Superior temporal gyrus (tissue), 1 donor: Measurements from ENCODE around the gene GOLGA5.
"Not testable (repeated sequence)": the region's sequence is repeated elsewhere in the genome, so short reads cannot be mapped to it uniquely, and the experiment has no call there.

Experiments
- DNase-seq: peaks from one replicate; pipeline ENCODE4 v3.0.0-alpha.2; 2016; ENCODE audit errors: extremely low spot score

GOLGA5 gene, protein sequence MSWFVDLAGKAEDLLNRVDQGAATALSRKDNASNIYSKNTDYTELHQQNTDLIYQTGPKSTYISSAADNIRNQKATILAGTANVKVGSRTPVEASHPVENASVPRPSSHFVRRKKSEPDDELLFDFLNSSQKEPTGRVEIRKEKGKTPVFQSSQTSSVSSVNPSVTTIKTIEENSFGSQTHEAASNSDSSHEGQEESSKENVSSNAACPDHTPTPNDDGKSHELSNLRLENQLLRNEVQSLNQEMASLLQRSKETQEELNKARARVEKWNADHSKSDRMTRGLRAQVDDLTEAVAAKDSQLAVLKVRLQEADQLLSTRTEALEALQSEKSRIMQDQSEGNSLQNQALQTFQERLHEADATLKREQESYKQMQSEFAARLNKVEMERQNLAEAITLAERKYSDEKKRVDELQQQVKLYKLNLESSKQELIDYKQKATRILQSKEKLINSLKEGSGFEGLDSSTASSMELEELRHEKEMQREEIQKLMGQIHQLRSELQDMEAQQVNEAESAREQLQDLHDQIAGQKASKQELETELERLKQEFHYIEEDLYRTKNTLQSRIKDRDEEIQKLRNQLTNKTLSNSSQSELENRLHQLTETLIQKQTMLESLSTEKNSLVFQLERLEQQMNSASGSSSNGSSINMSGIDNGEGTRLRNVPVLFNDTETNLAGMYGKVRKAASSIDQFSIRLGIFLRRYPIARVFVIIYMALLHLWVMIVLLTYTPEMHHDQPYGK

DNA sequence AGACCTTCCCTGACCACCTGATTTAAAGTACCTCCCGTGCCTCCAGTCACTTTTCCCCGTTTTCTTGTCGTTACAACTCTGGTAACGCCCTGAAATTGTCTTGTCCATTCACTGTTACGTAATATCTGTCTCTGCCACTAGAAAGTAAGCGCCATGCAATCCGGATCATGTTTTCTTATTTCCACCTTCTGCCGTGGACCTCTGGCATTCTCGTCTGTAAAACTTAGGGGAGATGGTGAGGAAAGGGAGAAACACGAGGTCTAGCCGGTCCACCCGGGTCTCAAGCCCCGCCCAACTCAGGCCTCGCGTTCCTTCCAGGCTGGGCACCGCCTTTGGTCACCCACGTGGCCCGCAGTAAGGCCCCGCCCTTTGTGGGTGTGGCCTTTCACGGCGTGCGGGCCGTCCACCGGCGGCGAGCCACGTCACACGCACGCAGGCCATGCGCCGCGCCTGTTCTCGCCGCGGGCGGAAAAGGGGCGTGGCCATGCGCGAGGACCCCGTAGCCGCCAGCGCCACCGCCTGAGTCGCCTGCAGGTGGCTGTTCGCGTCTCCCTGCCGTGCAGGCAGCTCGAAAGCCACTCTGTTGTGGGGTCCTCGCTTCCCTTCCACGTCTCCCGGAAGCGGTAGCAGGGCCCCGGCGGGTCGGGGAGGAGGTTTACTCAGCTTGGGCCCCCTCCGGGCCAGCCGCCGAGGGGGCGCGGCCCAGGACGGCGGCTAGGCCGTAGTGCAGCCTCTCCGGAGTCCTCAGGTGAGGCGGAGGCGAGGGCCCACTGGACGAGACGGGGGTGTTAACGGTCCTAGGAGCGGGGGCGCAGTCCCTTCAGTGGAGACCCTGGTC lies at the start of gene GOLGA5:
GOLGA5 (plus strand) TSS at position 597 of the 838 bp plus-strand sequence. CDS start 3,133 bp downstream, outside the sequence.
- peak; percentile 97 for DNase-seq

DNA sequence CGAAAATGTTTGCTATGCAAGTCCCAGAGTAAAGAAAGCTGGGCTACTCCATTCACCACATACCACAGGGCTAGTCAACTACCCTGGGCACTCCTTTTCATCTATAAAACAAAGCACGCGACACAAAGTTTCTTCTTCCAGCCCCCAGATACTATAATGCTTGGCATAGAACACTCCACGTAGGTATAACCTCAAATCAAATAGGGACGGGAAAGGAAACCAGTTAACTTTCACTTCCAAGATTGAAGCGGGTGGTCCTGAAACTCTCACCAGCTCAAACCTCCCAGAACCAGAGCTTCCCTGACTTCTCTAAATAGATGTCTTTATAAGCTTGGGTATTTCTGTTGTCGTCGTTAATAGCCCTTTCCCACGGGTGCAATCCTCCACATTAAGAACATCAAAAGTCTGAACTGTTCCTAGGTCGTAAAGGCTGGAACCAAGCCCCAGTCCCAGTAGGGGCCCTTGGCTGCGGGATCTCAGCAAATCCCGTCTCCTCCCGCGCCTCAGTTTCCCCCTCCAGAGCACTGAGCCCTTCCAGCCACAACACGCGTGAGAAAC lies 46.3 kb upstream of the GOLGA5 start:
- peak; percentile 45 for DNase-seq

DNA sequence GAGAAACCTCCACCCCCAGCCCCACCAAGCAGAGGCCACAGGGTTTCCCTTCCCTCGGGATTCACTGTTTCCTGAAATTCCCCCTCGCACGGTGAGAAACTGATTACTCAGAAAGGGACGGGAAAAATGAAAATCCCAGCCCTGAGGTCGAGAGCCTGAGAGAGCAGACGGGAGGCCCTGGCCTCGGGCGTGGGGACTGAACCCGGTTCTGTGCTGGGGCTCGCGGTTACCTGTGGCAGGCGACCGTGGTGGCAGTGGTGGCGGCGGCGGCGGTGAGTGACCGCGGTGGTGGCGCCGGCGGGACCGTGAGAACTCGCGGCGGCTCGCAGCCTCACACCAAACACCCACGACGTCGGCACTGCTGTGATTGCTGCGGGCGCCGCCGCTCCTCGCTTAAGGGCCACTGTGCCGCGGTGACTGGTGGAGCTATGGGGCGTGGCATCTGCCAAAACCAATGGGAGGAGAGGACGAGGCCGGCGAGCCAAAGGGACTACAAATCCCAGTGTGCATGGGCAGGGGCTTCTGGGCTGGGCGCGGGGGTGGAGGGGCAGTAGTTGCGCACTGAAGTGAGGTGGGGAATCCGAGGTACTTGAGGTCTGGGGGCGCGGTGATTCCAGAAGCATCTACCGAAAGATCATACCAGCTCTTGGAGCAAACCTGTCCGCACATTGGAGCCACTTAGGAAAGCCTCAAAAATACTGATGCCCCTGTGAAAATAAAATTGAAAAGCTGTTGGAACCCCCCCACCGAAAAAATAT lies 45.7 kb upstream of the GOLGA5 start, which contains the start of gene LGMN:
LGMN (minus strand) TSS at position 369 of the 758 bp plus-strand sequence. CDS start 15,841 bp downstream, outside the sequence.
- peak; percentile 97 for DNase-seq

DNA sequence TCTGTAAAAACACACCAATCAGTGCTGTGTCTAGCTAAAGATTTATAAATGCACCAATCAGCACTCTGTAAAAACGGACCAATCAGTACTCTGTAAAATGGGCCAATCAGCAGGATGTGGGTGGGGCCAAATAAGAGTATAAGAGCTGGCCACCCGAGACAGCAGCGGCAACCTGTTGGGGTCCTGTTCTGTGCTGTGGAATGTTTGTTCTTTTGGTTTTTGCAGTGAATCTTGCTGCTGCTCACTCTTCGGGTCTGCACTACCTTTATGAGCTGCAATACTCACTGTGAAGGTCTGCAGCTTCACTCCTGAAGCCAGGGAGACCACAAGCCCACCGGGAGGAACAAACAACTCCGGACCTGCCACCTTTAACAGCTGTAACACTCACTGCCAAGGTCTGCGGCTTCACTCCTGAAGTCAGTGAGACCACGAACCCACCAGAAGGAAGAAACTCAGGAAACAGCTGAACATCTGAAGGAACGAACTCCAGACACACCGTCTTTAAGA lies 43.8 kb upstream of the GOLGA5 start:
- not testable (repeated sequence) for DNase-seq

DNA sequence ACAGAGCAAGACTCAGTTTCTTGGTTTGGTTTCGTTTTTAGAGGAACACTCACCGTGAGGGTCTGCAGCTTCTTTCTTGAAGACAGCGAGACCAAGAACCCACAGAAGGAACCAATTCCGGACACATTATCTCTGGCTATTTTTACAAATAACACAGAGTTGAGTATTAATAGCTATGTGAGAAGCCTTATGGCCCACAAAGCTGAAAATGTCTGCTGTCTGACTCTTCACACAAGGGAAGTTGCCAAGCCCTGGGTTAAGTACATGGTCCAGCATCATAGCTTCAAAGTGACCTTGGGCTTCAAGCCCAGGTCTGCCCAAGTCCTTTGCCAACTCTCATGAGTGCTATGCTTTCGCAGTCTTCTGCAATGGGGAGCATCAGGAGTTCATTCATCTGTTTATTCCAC lies 43.1 kb upstream of the GOLGA5 start:
- no peak for DNase-seq

DNA sequence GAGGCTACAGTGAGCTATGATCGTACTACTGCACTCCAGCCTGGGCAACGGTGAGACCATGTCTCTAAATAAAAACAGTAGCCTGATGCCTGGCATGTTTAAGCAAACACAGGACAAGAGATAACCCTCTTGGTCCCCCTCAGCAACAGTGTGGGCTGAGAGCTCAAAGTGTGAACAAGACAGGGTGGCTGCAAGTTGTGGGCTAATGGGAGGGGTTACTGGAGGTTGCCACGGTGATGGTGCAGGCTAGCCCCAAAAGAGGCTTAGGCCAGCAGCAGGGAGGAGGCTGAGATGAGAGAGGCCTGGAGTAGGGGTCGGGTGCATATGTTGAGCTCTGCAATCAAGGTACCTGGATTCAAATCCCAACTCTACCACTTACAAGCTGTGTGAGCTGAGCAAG lies 42.3 kb upstream of the GOLGA5 start:
- DNase-seq = no peak

DNA sequence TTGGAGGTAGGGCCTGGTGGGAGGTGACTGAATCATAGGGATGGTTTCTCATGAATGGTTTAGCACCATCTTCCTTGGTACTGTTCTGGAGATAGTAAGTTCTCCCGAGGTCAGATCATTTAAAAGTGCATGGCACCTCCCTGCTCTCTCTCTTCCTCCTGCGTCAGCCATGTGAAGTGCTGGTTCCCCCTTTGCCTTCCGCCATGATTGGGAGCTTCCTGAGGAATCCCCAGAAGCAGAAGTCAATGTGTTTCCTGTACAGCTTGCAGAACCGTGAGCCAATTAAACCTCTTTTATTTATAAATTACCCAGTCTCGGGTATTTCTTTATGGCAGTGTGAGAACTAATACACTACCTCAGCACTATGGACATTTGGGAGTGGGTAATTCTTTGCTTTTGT lies 40.9 kb upstream of the GOLGA5 start:
- DNase-seq = no peak

DNA sequence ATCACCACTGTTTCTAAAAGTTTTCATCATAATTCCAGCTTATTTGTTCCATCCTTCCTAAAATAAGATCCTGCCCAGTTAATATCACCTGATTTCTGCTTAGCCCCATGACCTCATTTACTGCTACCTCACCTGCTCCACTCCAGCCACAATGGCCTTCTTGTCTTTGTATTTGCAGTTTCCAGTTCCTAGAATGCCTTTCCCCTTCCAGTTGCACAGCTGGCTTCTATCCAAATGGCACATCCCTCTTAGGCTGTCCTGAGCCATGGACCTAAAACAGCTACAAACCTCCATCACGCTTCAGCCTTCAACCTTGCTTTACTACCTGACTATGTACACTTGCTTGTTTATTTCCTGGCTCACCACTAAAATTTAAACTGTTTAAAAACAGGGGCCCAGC lies 39.1 kb upstream of the GOLGA5 start:
- DNase-seq = no peak

DNA sequence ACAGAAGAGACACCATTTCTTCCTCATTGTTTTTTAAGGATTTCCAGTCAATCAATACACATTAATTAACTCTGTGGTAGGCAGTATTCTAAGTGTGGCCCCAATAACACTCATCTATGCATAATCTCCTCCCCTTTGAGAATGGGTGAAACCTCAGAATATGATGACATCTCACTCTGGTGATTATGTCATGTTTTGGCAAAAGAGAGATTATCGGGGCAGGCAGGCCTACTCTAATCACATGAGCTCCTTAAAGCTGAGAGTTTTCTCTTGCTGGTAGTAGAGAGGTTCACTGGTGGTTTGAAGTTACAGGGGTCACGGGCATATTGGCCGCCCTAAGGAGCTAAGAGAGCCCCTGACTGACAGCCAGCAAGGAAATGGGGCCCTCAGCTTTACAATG lies 38.6 kb upstream of the GOLGA5 start:
- DNase-seq = no peak

DNA sequence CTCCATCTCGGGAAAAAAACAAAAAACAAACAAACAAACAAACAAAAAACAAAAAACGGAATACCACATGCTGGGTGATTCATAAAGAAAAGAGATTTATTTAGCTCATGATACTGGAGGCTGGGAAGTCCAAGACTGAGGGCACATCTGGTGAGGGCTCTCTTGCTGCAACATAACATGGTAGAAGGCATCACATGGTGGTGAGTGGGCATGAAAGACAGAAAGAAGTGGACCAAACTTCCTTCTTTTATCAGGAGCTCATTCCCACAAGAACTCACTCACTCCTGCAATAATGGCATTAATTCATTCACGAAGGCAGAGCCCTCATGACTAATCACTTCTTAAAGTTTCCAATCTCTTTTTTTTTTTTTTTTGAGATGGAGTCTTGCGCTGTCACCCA lies 37.7 kb upstream of the GOLGA5 start:
- DNase-seq = no peak

DNA sequence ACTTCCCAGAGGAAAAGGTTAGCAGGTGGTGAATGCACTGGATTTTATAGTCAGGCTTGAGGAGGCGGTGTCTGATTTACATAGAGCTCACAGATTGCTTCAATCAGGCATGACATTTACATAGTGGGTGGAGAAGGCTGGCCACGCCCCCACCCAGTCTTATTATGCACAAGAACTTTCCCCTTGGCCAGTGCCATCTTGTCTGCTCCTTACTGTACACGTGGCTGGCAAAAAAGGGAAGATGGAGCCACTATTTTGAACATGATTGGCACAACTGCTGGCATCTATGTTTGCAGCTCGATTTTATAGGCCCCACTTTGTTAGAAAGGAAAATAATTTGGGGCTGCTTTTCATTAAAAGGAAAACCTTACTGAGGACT lies 34.8 kb upstream of the GOLGA5 start:
- DNase-seq = no peak

DNA sequence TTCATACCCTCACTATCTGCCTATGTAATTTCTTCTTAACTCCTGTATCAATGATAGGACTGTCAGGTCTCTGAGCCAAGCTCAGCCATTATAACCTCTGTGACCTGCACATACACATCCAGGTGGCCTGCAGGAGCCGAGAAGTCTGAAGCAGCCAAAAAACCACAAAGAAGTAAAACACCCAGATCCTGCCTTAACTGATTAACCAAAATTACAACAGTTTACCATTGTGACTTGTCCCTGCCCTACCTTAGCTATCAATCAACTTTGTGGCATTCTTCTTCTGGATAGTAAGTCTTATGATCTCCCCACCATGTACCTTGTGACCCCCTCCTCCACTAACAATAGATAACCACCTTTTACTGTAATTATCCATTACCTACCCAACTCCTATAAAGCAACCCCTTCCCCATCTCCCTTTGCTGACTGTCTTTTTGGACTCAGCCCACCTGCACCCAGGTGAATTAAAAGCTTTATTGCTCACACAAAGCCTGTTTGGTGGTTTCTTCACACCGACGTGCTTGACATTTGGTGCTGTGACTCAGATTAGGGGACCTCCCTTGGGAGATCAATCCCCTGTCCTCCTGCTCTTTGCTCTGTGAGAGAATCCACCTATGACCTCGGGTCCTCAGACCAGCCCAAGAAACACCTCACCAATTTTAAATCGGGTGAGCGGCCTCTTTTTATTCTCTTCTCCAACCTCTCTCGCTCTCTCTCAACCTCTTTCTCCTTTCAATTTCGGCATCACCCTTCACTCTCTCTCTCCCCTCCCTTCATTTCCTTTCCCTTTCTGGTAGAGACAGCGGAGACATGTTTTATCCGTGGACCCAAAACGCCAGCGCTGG lies 34.2 kb upstream of the GOLGA5 start:
- no peak for DNase-seq

DNA sequence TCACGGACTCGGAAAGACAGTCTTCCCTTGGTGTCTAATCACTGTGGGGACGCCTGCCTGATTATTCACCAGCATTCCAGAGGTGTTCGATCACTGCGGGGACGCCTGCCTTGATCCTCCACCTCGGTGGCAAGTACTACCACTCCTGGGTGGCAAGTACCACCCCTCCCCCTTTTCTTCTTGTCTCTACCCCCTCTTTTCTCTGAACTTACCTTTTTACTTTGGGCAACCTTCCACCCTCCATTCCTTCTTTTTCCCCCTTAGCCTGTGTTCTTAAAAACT lies 33.6 kb upstream of the GOLGA5 start:
- DNase-seq = no peak

DNA sequence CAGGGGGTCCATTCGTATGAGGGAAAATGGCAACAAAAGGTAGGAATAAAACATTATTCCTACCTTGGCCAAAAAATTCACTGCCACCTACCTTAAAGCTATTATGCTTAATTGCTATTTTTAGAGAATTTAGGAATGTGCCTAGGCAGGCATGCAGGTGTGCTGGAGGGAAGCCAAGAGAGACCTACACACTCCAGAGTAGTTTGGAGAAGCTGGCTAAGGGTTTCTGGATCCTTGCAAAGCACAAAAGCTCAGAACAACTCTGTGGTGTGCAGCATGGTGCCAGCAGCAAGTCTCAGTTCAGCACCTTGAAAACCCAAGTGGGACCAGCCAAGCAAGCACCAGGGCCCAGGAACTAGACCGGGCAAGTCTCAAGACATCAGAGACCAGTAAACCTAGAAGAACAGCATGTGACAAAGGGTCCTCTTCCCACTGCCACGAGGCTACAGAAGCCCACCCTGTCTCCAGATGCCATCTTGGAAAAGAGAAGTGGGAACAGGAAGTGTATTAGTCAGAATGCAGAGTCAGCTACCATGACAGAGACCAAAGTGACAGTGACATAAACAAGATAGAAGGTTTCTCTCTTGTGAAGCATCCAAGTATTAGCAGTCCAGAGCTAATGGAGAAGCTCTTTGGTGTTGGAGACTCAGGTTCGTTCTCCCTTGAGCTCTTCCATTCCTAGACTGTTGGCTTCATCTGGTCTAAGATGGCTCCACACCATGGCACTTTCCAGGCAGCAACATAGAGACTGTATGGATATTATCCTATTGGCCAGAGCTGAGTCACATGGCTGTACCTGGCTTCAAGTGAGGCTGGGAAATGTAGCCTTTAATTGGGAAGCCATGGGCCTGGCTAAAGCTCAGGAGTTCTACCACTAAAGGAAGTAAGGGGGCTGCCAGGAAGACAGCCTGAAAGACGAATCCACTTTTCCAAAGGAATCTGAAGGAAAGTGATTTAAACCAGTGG lies 30.2 kb upstream of the GOLGA5 start:
- not testable (repeated sequence) for DNase-seq

DNA sequence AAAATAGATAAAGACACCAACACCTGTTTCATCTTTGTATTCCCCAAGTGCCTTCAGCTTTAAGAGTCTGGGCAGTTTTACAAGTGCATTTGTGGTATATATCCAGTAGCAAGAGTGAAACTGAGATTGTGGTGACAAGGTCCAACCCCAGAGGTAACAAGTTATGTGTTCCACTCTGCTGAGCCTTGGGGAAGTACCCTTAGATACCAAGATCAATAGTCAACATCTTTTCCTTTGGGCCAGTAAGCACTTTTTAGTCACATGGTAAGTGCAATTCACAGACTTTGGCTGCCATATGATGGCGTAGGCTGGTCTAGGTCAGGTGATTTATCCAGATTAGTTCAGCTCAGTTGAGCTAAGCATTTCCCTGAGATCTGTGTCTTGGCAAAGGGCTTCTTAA lies 25.9 kb upstream of the GOLGA5 start:
- DNase-seq = not testable (repeated sequence)

DNA sequence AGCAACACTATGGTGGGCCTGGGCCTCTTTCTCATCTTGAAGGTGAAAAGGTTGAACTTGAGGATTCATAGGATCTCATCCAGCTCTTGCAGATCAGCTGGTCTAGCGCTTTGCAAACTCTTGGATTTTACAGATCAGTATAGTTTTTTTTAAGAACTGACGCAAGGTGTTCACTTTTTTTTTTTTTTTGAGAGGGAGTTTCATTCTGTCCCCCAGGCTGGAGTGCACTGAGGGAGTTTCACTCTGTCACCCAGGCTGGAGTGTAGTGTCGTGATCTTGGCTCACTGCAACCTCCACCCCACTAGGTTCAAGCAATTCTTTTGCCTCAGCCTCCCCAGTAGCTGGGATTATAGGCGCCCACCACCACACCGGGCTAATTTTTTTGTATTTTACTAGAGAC lies 25.3 kb upstream of the GOLGA5 start:
- no peak for DNase-seq

DNA sequence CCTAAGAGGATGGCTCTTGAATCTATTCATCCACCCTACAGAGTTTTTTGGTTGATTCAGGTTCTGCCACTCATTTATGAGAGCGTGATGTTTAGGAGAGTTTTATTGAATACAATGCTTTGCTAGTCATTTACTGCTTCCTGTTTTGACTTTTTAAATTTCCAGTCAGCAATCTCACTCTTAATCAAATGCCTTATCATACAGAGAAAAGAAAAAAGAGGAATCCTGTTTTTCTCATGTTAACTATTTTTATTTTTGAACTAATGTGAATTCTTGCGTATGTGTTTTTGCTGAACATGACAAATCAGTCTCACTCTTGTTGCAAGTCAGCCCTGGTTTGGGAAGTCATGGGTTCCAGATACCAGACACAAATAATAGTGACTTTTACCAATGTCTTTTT lies 23.6 kb upstream of the GOLGA5 start:
- no peak for DNase-seq

DNA sequence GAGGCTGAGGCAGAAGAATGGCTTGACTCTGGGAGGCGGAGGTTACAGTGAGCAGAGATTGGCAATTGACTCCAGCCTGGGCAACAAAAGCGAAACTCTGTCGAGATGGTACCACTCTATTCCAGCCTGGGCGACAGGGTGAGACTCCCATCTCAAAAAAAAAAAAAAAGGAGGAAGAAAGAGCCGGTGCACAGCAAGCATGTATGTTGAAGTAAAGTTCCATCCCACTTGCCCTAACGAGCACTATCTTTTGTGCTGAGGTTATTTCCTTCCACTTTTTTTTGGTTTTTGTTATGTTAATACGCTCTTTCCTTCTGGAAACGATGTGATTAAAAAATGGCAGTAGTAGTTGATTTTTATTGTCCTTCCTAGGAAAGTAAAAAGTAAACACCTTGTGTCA lies 19.5 kb upstream of the GOLGA5 start:
- DNase-seq = no peak

DNA sequence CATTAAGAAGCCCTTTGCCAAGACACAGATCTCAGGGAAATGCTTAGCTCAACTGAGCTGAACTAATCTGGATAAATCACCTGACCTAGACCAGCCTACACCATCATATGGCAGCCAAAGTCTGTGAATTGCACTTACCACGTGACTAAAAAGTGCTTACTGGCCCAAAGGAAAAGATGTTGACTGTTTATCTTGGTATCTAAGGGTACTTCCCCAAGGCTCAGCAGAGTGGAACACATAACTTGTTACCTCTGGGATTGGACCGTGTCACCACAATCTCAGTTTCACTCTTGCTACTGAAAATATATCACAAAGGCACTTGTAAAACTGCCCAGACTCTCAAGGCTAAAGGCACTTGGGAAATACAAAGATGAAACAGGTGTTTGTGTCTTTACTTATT lies 18.8 kb upstream of the GOLGA5 start:
- not testable (repeated sequence) for DNase-seq
